HK-2 (cell line): ENCODE results near the gene KRTAP24-1.

Experiments used
- DNase-seq: peaks from one replicate; pipeline ENCODE4 v3.0.0-alpha.2; 2018; ENCODE audit not compliant: unreplicated experiment

The KRTAP24-1 gene

DNA sequence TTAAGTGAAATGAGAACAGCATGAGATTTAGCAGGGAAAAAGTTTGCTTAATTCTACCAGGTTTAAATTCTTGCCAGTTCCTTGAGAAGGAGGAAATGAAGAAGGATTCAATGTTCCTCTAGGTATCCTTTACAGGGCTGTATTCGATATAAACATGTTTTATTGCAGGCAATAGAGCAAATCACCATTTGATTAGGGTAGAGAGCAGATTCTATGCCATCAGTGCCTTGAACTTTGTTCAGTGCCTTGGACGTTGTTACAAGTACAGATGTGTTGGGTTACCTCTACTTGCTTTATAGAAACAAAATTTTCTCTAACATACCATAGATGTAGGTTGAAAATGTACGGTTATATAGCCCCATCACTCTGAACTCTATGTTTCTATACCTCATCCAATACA, 48.7 kb downstream of the KRTAP24-1 start:
- no peak for DNase-seq

DNA sequence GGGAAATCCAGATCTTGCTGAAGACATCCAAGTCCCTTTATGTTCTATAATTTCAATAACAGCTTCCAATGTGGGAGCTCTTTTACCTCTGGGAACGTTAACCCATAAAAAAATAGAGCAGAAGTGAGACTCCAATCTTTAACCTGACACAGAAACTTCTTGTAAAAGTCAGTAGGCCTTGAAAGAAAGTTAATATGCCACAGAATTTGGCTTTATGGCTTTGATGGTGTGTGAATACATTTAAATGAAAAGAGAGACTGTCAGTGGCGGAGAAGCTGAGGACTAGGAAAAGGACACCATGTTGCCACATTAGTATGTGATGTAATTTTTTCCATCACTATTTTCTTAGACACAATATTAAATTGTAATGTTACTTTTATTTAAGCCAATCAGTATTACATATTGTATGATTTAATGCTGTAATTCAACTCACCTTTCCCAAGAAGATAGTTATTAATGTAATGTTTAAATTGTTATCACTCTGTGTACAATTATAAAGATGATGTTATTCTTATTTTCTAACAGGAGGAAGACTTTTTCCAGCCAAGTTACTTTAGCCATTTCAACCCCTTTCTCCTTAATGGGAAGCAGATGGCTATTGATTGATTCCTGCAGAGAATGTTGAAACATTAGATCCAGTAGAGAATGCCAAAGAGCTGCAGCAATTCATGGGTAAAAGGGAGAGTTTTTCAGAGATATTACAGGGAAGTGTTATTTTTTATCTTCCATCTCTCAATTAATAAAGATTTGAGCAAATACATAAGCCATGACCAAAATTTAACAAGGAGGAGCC, 49.3 kb downstream of the KRTAP24-1 start:
- no peak for DNase-seq

DNA sequence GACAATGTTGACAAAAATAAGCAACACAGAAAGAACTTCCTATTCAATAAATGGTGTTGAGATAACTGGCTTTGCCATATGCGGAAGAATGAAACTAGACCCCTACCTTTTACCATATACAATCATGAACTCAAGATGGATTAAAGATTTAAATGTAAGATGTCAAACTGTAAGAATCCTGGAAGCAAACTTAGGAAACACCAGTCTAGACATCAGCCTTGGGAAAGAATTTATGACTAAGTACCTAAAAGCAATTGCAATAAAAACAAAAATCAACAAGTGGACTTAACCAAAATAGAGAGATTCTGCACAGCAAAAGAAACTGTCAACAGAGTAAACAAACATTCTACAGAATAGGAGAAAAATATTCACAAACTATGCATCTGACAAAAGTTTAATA, 50.7 kb downstream of the KRTAP24-1 start:
- no peak for DNase-seq
